ENCODE data around the gene ERN1. TPM values are rescaled to one million over a fixed set of nuclear protein-coding genes. Genes with fewer than 3 reads are reported as not detected.

Gene ERN1
- total RNA-seq, 1 experiment from 2014 or later = 6.5 TPM

- ATAC-seq = no peak
- H3K27ac Mint-ChIP-seq = no peak overlapping the region
- H3K36me3 Mint-ChIP-seq = no peaks in the 10 kb centered on the region; the same call in 1 of the 2 replicates
- ChIA-PET CTCF (no interaction called here), POLR2A (no interaction called here)
- TF ChIP-seq FOXJ3 (CRISPR knock-in tag; IDR thresholded peaks at IDR 0.05; ENCODE audit: borderline replicate concordance) = no peak
- TF ChIP-seq GABPB1 (CRISPR knock-in tag; IDR thresholded peaks at IDR 0.05) = peak; percentile 33; the same call in 1 of the 2 replicates
- no peaks in the 10 kb centered on the region for H3K9me3 Mint-ChIP-seq
- H3K4me1 Mint-ChIP-seq = peaks cover 21% of the 10 kb centered on the region
- no peaks in the 10 kb centered on the region for H3K27me3 Mint-ChIP-seq (ENCODE audit: low read depth)
- no peak for DNase-seq (ENCODE audit: low spot score)
- no peak overlapping the region for H3K4me3 Mint-ChIP-seq
Observed at GRCh38 chr17:64057701-64058263, 72.2 kb downstream of the ERN1 start.

- peak; percentile 99 for ATAC-seq
Observed at GRCh38 chr17:64056269-64057005, 73.5 kb downstream of the ERN1 start.

More at GRCh38 chr17:64056269-64057005, 73.5 kb downstream of the ERN1 start:
- Mint-ChIP-seq H3K27me3 (ENCODE audit: low read depth) (no peaks in the 10 kb centered on the region), H3K36me3 (no peaks in the 10 kb centered on the region; the same call in 1 of the 2 replicates), H3K4me1 (peaks cover 21% of the 10 kb centered on the region), H3K4me3 (no peak overlapping the region), H3K9me3 (no peaks in the 10 kb centered on the region), H3K27ac (peak overlapping the region; percentile 69; the same call in 1 of the 2 replicates)
- TF ChIP-seq MLX (CRISPR knock-in tag; IDR thresholded peaks at IDR 0.05) (no peak), PREB (CRISPR knock-in tag; IDR thresholded peaks at IDR 0.05; ENCODE audit: borderline replicate concordance) (no peak), NFE2L1 (CRISPR knock-in tag; IDR thresholded peaks at IDR 0.05) (no peak), ZSCAN18 (CRISPR knock-in tag; IDR thresholded peaks at IDR 0.05) (no peak), ZBTB43 (CRISPR knock-in tag; IDR thresholded peaks at IDR 0.05) (no peak), MAX (CRISPR knock-in tag; IDR thresholded peaks at IDR 0.05) (peak; percentile 53), MYBL2 (CRISPR knock-in tag; IDR thresholded peaks at IDR 0.05) (no peak)
- POLR2A ChIA-PET = interaction anchor here (0.6 to 1.2 kb wide), 3 partner anchors 89 to 226 kb away, joined by 3 to 5 read pairs (median 3); no protein-coding TSS in a partner anchor
- CTCF ChIA-PET = interaction anchor here (0.7 to 3.6 kb wide), 11 partner anchors 7 to 182 kb away, joined by 3 to 28 read pairs (median 7); partner anchors contain the start of genes CSHL1, ERN1 and GH1
- DNase-seq (ENCODE audit: low spot score) = peak; percentile 63

Data from WTC11 (cell line).